ENCODE measurements around the gene GTPBP10. TPM values are rescaled to one million over a fixed set of nuclear protein-coding genes. Genes with fewer than 3 reads are reported as not detected.
"Not testable (repeated sequence)": the region's sequence is repeated elsewhere in the genome, so short reads cannot be mapped to it uniquely, and the experiment has no call there.

GTPBP10 gene
- polyA plus RNA-seq (2013, experiment 1 of 2; ENCODE audit: insufficient read length): 14.3 TPM
- 10.7 TPM for polyA plus RNA-seq (2013, experiment 2 of 2; ENCODE audit: insufficient read length)

GRCh38 chr7:90346336-90347125, at the start of gene GTPBP10:
Gene GTPBP10 (plus strand): TSS chr7:90346716. CDS start chr7:90346742, 26 bp downstream.
- DNase-seq: peak; percentile 93

GRCh38 chr7:90298145-90299038, 48.1 kb upstream of the GTPBP10 start:
- DNase-seq: peak; percentile 50

GRCh38 chr7:90303241-90303640, 43.3 kb upstream of the GTPBP10 start:
- DNase-seq: no peak

GRCh38 chr7:90309872-90310271, 36.6 kb upstream of the GTPBP10 start:
- no peak for DNase-seq

GRCh38 chr7:90311175-90311574, 35.3 kb upstream of the GTPBP10 start:
- DNase-seq: peak; percentile 0

GRCh38 chr7:90312745-90313144, 33.8 kb upstream of the GTPBP10 start:
- DNase-seq: peak; percentile 15

GRCh38 chr7:90313907-90314306, 32.6 kb upstream of the GTPBP10 start:
- no peak for DNase-seq

- no peak for DNase-seq
Observed at GRCh38 chr7:90320014-90320413, 26.5 kb upstream of the GTPBP10 start.

- no peak for DNase-seq
Observed at GRCh38 chr7:90320418-90320800, 26.1 kb upstream of the GTPBP10 start.

GRCh38 chr7:90320801-90321494, 25.6 kb upstream of the GTPBP10 start, which contains the start of gene FAM237B:
Gene FAM237B (minus strand): TSS chr7:90321304. CDS start chr7:90319748, 1,556 bp downstream.
- peak; percentile 36 for DNase-seq

GRCh38 chr7:90322837-90323236, 23.7 kb upstream of the GTPBP10 start:
- DNase-seq: no peak

GRCh38 chr7:90326500-90326899, 20.0 kb upstream of the GTPBP10 start:
- no peak for DNase-seq

GRCh38 chr7:90334193-90334843, 12.2 kb upstream of the GTPBP10 start:
- no peak for DNase-seq

- not testable (repeated sequence) for DNase-seq
Observed at GRCh38 chr7:90334926-90335325, 11.6 kb upstream of the GTPBP10 start.

GRCh38 chr7:90337106-90337505, 9.4 kb upstream of the GTPBP10 start:
- DNase-seq: peak; percentile 23

- DNase-seq: no peak
Observed at GRCh38 chr7:90345016-90345415, 1.5 kb upstream of the GTPBP10 start.

GRCh38 chr7:90345595-90346335, 751 bp upstream of the GTPBP10 start:
- DNase-seq: peak; percentile 24

GRCh38 chr7:90347759-90348158, 1.2 kb downstream of the GTPBP10 start:
- no peak for DNase-seq

GRCh38 chr7:90349305-90349704, 2.8 kb downstream of the GTPBP10 start:
- no peak for DNase-seq

- DNase-seq: not testable (repeated sequence)
Observed at GRCh38 chr7:90350032-90350431, 3.5 kb downstream of the GTPBP10 start.

GRCh38 chr7:90351987-90352386, 5.5 kb downstream of the GTPBP10 start:
- DNase-seq: no peak

Measured in fibroblast of skin of back (primary cell).